NCI-H2196 (cell line): ENCODE data around the gene PAPPA.
A peak's percentile ranks its signal among the peaks of the same experiment; 100 is the strongest.

Experiments used
- DNase-seq: peaks from one replicate; lab custom pipeline; 2025; ENCODE audit not compliant: unreplicated experiment; lab: John Stamatoyannopoulos, UW

Gene PAPPA

GRCh38 chr9:116213693-116214047 is 60.1 kb downstream of the PAPPA start:
- DNase-seq = no peak

DNA sequence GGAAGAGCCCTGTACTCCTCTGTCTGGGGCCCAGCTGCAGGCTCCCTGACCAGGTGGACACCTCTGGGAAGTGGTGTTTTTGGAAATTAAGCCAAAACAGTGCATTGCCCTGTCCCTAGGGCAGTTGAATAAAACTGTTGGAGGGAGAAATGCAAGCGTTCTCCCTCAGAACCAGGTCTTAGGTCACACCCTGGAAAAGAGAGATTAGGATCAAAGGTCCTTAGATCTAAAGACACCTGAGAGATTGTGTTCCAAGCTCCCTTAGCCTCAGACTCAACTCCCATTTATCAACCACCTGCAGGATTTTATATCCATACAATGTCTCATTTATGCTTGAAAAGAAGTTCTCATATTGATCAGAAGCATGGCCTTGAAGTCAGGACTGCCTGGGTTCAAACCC is 64.8 kb downstream of the PAPPA start:
- DNase-seq = no peak

GRCh38 chr9:116219686-116220085 is 66.1 kb downstream of the PAPPA start:
- DNase-seq = peak; percentile 73

DNA sequence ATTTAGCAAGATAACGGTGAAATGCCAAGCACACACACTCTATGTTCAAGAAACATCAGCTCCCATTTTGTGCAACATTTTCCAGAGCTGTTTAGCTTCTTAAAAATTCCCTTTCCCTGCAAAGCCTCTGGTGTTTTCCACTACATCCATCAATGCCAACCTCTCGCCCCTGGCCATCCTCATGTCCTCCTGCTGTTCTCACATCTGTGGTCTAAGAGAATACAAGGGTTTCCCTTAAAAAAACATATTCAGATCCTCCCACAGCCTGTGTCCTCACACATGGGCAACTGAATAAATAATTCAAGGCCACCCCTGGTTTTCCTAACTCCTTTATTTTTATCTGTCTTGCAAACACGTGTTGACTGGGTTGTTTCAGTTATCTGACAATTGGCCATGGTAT is 70.3 kb downstream of the PAPPA start:
- DNase-seq = no peak

- no peak for DNase-seq
Measured at GRCh38 chr9:116230051-116230632, 76.6 kb downstream of the PAPPA start.

DNA sequence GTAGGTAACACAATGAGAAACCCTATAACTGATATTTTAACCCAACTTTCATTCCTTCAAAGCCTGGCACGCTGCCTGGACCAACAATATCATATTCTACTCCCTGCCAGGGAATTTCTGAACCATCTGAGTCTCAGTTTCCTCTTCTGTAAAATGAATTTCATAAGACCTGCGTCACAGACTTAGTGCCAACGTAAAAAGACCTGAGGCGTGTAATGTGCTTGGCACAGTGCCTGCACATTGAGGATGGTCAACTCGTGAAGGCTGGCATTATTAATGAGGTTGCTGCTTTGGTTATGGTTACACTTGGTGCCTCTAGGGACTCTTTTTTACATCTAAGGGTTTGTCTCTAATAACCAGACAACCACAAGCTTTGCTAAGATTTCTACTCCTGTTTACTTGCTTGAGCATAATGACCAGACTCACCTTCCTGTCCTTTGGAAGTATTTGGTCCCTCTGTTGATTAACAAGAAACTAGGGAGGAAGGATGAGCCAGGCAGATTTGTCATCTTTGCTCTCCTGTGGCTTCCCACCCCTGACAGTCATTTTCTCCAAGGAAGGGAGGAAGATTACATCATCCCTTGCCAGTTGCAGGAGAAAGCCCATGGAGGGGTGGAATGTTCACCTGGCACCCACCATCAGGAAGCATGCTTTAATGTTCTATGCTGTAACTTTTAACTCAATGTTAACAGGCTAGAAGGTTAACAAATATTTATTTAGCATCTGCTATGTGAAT is 79.0 kb downstream of the PAPPA start:
- peak; percentile 22 for DNase-seq

DNA sequence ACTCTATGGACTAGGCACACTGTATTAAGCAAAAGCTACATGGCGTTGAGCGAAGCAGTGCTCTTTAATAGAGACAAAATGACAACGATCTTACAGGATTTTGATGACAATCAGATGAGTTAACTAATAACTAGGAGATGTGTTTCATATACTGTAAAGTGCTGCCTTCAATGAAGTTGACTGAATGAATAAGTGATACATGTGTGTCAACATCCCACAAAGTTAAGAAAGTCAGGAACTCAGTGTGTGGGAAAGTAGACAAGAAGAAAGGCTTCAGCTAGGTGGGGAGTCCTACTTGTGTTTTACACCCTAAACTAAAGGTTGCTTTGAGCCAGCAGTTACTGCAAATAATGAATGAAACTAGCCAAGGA is 79.6 kb downstream of the PAPPA start:
- DNase-seq = no peak

- DNase-seq = no peak
Measured at GRCh38 chr9:116234081-116234480, 80.5 kb downstream of the PAPPA start.

GRCh38 chr9:116236979-116237378 is 83.4 kb downstream of the PAPPA start:
- DNase-seq = no peak

DNA sequence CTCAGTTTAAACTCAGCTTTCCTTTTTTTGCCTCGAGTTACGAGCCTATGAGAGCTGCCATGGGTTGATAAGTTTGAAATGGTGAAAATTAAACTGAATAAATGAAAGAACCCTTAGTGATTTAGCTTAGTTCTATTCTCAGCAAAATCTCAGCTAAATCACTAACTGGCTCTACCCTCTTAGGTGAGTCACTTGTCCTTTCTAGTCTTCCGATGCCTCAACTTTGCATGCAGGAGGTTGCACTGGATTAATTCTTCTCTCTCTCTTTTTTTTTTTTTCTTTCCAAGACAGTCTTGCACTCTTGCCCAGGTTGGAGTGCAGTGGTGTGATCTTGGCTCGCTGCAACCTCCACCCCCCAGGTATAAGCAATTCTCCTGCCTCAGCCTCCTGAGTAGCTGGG is 83.9 kb downstream of the PAPPA start:
- DNase-seq = no peak

DNA sequence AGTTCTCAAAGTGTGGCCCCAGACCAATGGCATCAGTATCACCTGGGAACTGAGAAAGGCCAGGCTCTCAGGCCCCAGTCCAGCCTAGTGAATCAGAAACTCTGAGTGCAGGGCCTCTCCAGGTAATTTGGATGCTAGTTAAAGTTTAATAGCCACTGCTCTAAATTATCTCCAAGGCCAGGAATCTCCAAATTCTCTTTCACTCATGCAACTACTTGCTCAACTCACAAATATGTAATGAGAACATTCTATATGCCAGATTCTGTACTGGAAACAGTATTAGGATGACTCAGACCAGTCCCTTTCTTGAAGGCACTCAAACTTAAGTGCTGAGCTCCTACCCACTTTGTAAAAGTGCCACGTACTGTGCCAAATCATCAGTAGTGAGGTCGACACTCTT is 84.6 kb downstream of the PAPPA start:
- no peak for DNase-seq

- DNase-seq = no peak
Measured at GRCh38 chr9:116238776-116239340, 85.3 kb downstream of the PAPPA start.

DNA sequence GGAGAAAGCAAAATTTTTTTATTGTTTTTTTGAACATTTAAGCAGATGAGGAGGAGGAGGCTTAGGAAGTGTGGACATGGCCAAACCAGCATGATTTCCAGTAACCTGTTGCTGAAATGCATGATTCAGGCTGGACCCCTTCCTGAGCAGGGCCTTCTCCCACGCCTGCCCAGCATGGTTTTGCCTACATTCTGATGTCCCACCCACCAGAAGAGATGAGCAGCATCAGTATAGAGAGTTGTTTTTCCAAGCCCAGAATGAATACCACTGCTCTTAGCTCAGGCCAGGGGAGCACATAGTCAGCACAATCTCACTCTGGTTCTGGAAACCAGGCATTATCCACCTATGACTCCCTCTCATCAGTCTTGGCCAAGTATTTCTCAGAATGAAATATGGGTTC is 90.1 kb downstream of the PAPPA start:
- no peak for DNase-seq

DNA sequence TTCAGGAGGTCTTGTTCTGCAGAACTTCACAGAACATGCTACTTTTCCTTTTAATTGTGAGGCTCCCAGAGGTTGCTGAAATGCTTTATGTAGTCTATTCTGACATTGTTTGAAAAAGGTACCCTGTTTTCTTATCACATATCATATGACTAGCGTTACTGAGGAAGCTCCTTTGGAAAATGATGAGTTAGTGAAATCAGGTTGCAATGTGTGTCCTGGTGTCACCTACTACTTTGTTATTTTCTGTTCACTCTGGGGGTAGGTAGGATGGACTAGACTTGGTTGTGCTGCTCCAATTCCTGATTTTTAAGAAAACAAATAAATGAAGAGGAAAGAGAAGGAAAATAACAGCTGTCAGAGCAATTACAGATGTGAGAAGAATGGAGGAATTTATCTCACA is 93.7 kb downstream of the PAPPA start:
- no peak for DNase-seq

DNA sequence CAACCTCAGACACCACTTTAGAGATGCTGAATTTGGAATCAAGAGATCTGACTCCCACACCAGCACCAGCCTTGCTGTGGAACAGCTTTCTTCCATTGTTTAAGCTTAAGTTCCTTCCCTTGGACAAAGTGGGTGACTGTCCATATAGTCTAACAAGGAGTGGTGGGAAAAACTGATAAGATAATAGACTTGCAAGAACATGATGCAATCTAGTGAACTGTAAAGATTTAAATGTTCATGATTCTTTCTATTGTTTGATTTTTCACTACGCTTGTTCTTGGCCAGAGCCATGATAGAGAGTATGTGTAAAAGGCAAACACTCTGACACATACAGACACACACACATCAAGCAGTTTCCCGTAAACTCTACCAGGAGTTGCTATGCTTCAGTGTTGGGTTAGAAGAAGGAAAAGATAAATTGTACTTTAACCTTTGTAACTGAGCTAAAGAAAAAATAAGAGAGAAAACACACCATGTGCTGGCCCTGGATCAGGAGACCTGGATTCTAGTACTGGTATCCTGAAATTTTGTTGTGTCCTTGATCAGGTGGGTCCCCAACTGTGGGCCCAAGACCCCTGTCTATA is 94.3 kb downstream of the PAPPA start:
- DNase-seq = no peak

- no peak for DNase-seq
Measured at GRCh38 chr9:116250891-116251290, 97.3 kb downstream of the PAPPA start.

GRCh38 chr9:116251366-116251765 is 97.8 kb downstream of the PAPPA start:
- DNase-seq = no peak

- no peak for DNase-seq
Measured at GRCh38 chr9:116260531-116260930, 106.9 kb downstream of the PAPPA start.

GRCh38 chr9:116262448-116262847 is 108.9 kb downstream of the PAPPA start:
- DNase-seq = no peak

DNA sequence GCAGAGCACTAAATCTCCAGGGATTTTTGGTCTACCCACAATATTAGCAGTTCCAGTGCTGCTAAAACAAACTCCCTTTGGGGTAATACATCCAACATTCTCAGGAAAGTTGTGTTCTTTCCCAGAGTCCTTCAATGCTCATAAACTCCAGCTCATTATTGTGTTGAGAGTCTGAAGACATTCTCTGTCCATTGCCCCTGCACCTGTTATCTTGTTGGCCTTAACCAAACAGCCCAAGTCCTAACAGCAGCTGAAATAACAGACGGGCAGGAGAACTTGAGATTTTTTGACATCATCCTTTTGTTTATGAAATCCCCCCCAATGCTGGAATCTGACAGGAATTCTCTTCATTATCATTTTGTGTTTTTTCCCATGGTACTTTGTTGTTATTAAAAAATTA is 110.8 kb downstream of the PAPPA start:
- no peak for DNase-seq

DNA sequence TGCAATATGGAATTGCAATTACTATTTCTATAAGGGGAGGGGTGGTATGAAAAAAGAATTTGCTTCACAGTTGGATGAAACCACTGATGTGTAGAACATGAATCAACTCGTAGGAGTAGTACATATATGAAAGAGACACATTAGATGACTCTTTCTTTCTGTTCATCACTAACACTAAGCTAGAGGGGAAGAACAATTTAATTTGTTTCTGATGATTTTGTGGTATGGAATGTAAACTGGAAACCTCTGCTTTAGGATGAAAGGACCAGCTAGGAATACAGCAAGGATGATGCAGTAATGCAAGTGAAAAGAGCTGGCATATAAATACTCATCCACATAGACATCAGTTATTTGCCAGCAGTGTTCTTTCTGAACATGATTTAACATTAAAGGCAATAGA is 113.4 kb downstream of the PAPPA start:
- DNase-seq = no peak

- DNase-seq = no peak
Measured at GRCh38 chr9:116269250-116269649, 115.7 kb downstream of the PAPPA start.
